IMR-90 (cell line): ENCODE data around the gene ATP10D. TPM values are rescaled to one million over a fixed set of nuclear protein-coding genes. Genes with fewer than 3 reads are reported as not detected.

Source experiments
- ATAC-seq: fragments of 200-7000 bp; cut with Tn5 transposase; 2 replicates; pipeline ENCODE4 v1.9.1; 2020; ENCODE audit warnings: low read depth, mild to moderate bottlenecking, moderate library complexity
- BruUV-seq: library from RNA; stranded (reverse); fragments of 400-500 nt; replicated peaks from 2 replicates; lab custom pipeline; 2021; lab: Mats Ljungman, UMichigan
- CTCF ChIA-PET: fragments of 300-600 bp; formaldehyde crosslinking; extraction: SDS; loops from one replicate; lab custom pipeline; 2021; ENCODE audit warnings: antibody characterized with exemption; lab: Yijun Ruan, JAX
- POLR2A ChIA-PET: fragments of 300-600 bp; sonication (Branson Sonifier 250); formaldehyde crosslinking; loops from one replicate; lab custom pipeline; 2022; ENCODE audit warnings: antibody characterized with exemption; ENCODE audit not compliant: unreplicated experiment; lab: Charles Lee
- DNase-seq: peaks from one replicate; pipeline ENCODE4 v3.0.0; 2013
- H2AFZ ChIP-seq: replicated peaks from 2 replicates; pipeline ENCODE3; 2013; ENCODE audit warnings: low read length, mild to moderate bottlenecking; ENCODE audit not compliant: poor library complexity
- H2AK5ac ChIP-seq: 2 replicates; pipeline ENCODE4 v1.6.1; 2013; ENCODE audit warnings: low read depth, low read length, inconsistent platforms
- H2AK9ac ChIP-seq: replicated peaks from 2 replicates; pipeline ENCODE3; 2013; ENCODE audit warnings: mild to moderate bottlenecking, low read depth, low read length, moderate library complexity; ENCODE audit not compliant: poor library complexity
- H2BK120ac ChIP-seq: 2 replicates; pipeline ENCODE4 v1.6.1; 2013; ENCODE audit warnings: low read depth, low read length, inconsistent platforms
- H2BK15ac ChIP-seq: 3 replicates; pipeline ENCODE4 v1.6.1; 2013; ENCODE audit warnings: low read depth, low read length, inconsistent platforms
- H2BK20ac ChIP-seq: 2 replicates; pipeline ENCODE4 v1.6.1; 2013; ENCODE audit warnings: low read depth, mild to moderate bottlenecking, inconsistent platforms, low read length, moderate library complexity
- H2BK5ac ChIP-seq: 2 replicates; pipeline ENCODE4 v1.6.1; 2013; ENCODE audit warnings: mild to moderate bottlenecking, low read depth, low read length, inconsistent platforms; ENCODE audit not compliant: poor library complexity, severe bottlenecking
- H3K14ac ChIP-seq: replicated peaks from 2 replicates; pipeline ENCODE4 v1.6.1; 2013; ENCODE audit warnings: low read depth, low read length, inconsistent platforms
- H3K18ac ChIP-seq: 2 replicates; pipeline ENCODE4 v1.6.1; 2013; ENCODE audit warnings: low read depth, low read length, control low read depth
- H3K23ac ChIP-seq: 2 replicates; pipeline ENCODE4 v1.6.1; 2013; ENCODE audit warnings: low read depth, low read length, inconsistent platforms
- H3K27ac ChIP-seq: 2 replicates; pipeline ENCODE4 v1.5.1; 2013; ENCODE audit warnings: mild to moderate bottlenecking, control low read depth, low read length; ENCODE audit not compliant: insufficient read depth
- H3K27me3 ChIP-seq: 2 replicates; pipeline ENCODE4 v1.6.1; 2013; ENCODE audit warnings: low read length; ENCODE audit not compliant: control insufficient read depth, insufficient read depth
- H3K36me3 ChIP-seq: 2 replicates; pipeline ENCODE4 v1.6.1; 2013; ENCODE audit warnings: low read length, mixed read lengths; ENCODE audit not compliant: control insufficient read depth, insufficient read depth
- H3K4ac ChIP-seq: 2 replicates; pipeline ENCODE4 v1.6.1; 2013; ENCODE audit warnings: low read depth, low read length, inconsistent platforms
- H3K4me1 ChIP-seq: 2 replicates; pipeline ENCODE4 v1.6.1; 2013; ENCODE audit warnings: low read length, mixed read lengths; ENCODE audit not compliant: control insufficient read depth, insufficient read depth
- H3K4me2 ChIP-seq: 2 replicates; pipeline ENCODE4 v1.6.1; 2013; ENCODE audit warnings: low read depth, mild to moderate bottlenecking, control low read depth, low read length, moderate library complexity
- H3K4me3 ChIP-seq: 2 replicates; pipeline ENCODE4 v1.5.1; 2013; ENCODE audit warnings: low read depth, mild to moderate bottlenecking, control low read depth, low read length, moderate library complexity; ENCODE audit not compliant: insufficient read depth
- H3K56ac ChIP-seq: 2 replicates; pipeline ENCODE4 v1.6.1; 2013; ENCODE audit warnings: low read length, inconsistent platforms; ENCODE audit not compliant: insufficient read depth; ENCODE audit errors: extremely low read depth
- H3K79me1 ChIP-seq, 2 experiments: 2 replicates each; pipeline ENCODE4 v1.6.1; 2013; ENCODE audit warnings: low read length in 2 of 2, inconsistent platforms in 1 of 2, low read depth in 1 of 2
- H3K9ac ChIP-seq: 2 replicates; pipeline ENCODE4 v1.6.1; 2013; ENCODE audit warnings: low read depth, low read length, control low read depth
- H3K9me1 ChIP-seq: 2 replicates; pipeline ENCODE4 v1.6.1; 2013; ENCODE audit warnings: low read length, inconsistent platforms; ENCODE audit not compliant: insufficient read depth
- H3K9me3 ChIP-seq: 2 replicates; pipeline ENCODE4 v1.6.1; 2013; ENCODE audit warnings: low read length; ENCODE audit not compliant: control insufficient read depth, insufficient read depth
- H4K20me1 ChIP-seq: 2 replicates; pipeline ENCODE4 v1.6.1; 2013; ENCODE audit warnings: low read length, inconsistent platforms; ENCODE audit not compliant: insufficient read depth
- H4K5ac ChIP-seq: 2 replicates; pipeline ENCODE4 v1.6.1; 2013; ENCODE audit warnings: mild to moderate bottlenecking, low read depth, low read length, control low read depth
- H4K8ac ChIP-seq, 2 experiments: 2 replicates each; pipeline ENCODE4 v1.6.1; 2013; ENCODE audit warnings: low read depth in 2 of 2, low read length in 2 of 2, control low read depth in 1 of 2, inconsistent platforms in 1 of 2
- H4K91ac ChIP-seq: 2 replicates; pipeline ENCODE4 v1.6.1; 2013; ENCODE audit warnings: low read depth, low read length, inconsistent platforms; ENCODE audit not compliant: insufficient read depth
- CHD1 ChIP-seq: IDR thresholded peaks from 2 replicates; pipeline ENCODE4 v1.6.1; 2012; ENCODE audit warnings: low read depth, low read length, improper control_type of control experiment
- RCOR1 ChIP-seq: IDR thresholded peaks from 2 replicates; pipeline ENCODE4 v1.6.1; 2012; ENCODE audit warnings: mild to moderate bottlenecking, low read length, improper control_type of control experiment; ENCODE audit not compliant: insufficient replicate concordance
- SMC3 ChIP-seq: fragments of 150-350 bp; IDR thresholded peaks from 2 replicates; pipeline ENCODE4 v1.6.1; 2016; ENCODE audit warnings: low read depth, mild to moderate bottlenecking, antibody characterized with exemption, low read length, moderate library complexity
- WGBS, 2 experiments: methylation state at CpG; one replicate each; pipeline versions ENCODE4 v1.1.5 to v1.1.7; 2013; ENCODE audit warnings: missing lambda C conversion rate in 2 of 2; ENCODE audit not compliant: insufficient read length in 1 of 2; ENCODE audit errors: extremely low coverage in 2 of 2; 5-methylcytosine and 5-hydroxymethylcytosine counted together
- dilution Hi-C: fragments of 300-500 bp; cut with HindIII; formaldehyde crosslinking; loops from one replicate; pipeline ENCODE4 v1.14.3; 2018; ENCODE audit warnings: low sequenced_read_pairs; ENCODE audit not compliant: unreplicated experiment
- in situ Hi-C: fragments of 300-500 bp; cut with MboI; formaldehyde crosslinking; loops from 3 replicates; pipeline ENCODE4 v1.14.3; 2019; ENCODE audit warnings: low sequenced_read_pairs, inconsistent platforms, mixed read lengths
- intact Hi-C: fragments of 100-400 bp; cut with micrococcal nuclease; formaldehyde crosslinking; loops from 2 replicates; pipeline ENCODE4 v1.10.0; 2022
- polyA plus RNA-seq, 3 experiments: library from polyadenylated mRNA; depleted of rRNA; stranded (reverse); fragments of >200 nt; gene quantifications; 2 replicates each; pipeline ENCODE4 v1.2.3, GENCODE V29; 2012; ENCODE audit warnings: low replicate concordance in 1 of 3
- total RNA-seq: library from RNA; depleted of rRNA; stranded (reverse); fragments of >200 nt; gene quantifications from 2 replicates; pipeline ENCODE4 v1.2.3, GENCODE V29; 2012

The ATP10D gene
- total and polyA plus RNA-seq, 2 of the 4 experiments (the other 2 are of a cell fraction): 28.9 to 135 TPM

- peaks cover 2% of the 10 kb centered on the region; the same call in 1 of the 2 replicates for H3K9me1 ChIP-seq
- H2BK120ac ChIP-seq: peak overlapping the region; percentile 86
- H3K9ac ChIP-seq: no peak overlapping the region
- intact Hi-C loops: loop anchor here (5.0 kb wide), 1 partner anchor 45 kb away; the partner anchor contains the start of gene ATP10D
- H3K23ac ChIP-seq: peak overlapping the region; percentile 83; the same call in 1 of the 2 replicates
- H2BK5ac ChIP-seq: peak overlapping the region; percentile 93
- TF ChIP-seq SMC3: no peak
- no peak for TF ChIP-seq RCOR1
- no peak for TF ChIP-seq CHD1
- H3K36me3 ChIP-seq: peaks cover 4% of the 10 kb centered on the region
- CTCF ChIA-PET: no interaction called here
- 100% methylated on average over 2 of the region's 2 CpGs; no CpG with 5 or more reads in 1 of the 2 experiments for WGBS, 2 experiments
- in situ Hi-C loops: no loop called here
- dilution Hi-C loops: no loop called here
- no peak overlapping the region for H2AFZ ChIP-seq
- BruUV-seq: no TSS peak
- POLR2A ChIA-PET: no interaction called here
- H2AK9ac ChIP-seq: no peak overlapping the region
- no peak for ATAC-seq
- no peak overlapping the region for H3K4me2 ChIP-seq
- peak overlapping the region; percentile 42 to 84 for H4K8ac ChIP-seq
- H3K4ac ChIP-seq: peak overlapping the region; percentile 81
- H4K5ac ChIP-seq: peak overlapping the region; percentile 70; the same call in 1 of the 2 replicates
- H3K79me1 ChIP-seq: peaks cover 18 to 34% of the 10 kb centered on the region in 2 experiments
- peak overlapping the region; percentile 18 for H3K27ac ChIP-seq
- H3K4me1 ChIP-seq: peaks cover 13% of the 10 kb centered on the region
- peak overlapping the region; percentile 55 for H4K91ac ChIP-seq
- peak overlapping the region; percentile 81 for H2BK20ac ChIP-seq
- DNase-seq: no peak
- H3K4me3 ChIP-seq: no peak overlapping the region
- H3K27me3 ChIP-seq: no peaks in the 10 kb centered on the region
- H2BK15ac ChIP-seq: peak overlapping the region; percentile 20; the same call in 2 of the 3 replicates
- peak overlapping the region; percentile 71; the same call in 1 of the 2 replicates for H3K56ac ChIP-seq
- peak overlapping the region; percentile 35; the same call in 1 of the 2 replicates for H2AK5ac ChIP-seq
- H3K14ac ChIP-seq: peak overlapping the region; percentile 75
- H3K18ac ChIP-seq: peak overlapping the region; percentile 74; the same call in 1 of the 2 replicates
- H4K20me1 ChIP-seq: no peaks in the 10 kb centered on the region
- H3K9me3 ChIP-seq: no peaks in the 10 kb centered on the region; the same call in 1 of the 2 replicates
Observed at GRCh38 chr4:47531954-47532321, 46.9 kb downstream of the ATP10D start.
